Mesendoderm (in vitro differentiated cells): ENCODE results near the gene PCDHB16.
"Not testable (repeated sequence)": the region's sequence is repeated elsewhere in the genome, so short reads cannot be mapped to it uniquely, and the experiment has no call there.

ENCODE experiments used
- DNase-seq: peaks from one replicate; pipeline ENCODE4 v3.0.0; 2013
- H2AK5ac ChIP-seq: 2 replicates; pipeline ENCODE4 v1.6.1; 2013; ENCODE audit warnings: low read length, inconsistent platforms
- H2BK120ac ChIP-seq: 2 replicates; pipeline ENCODE4 v1.6.1; 2013; ENCODE audit warnings: low read depth, mild to moderate bottlenecking, low read length, moderate library complexity, mixed read lengths
- H2BK15ac ChIP-seq: replicated peaks from 2 replicates; pipeline ENCODE4 v1.6.1; 2013; ENCODE audit warnings: low read depth, mild to moderate bottlenecking, moderate library complexity
- H2BK5ac ChIP-seq: 2 replicates; pipeline ENCODE4 v1.6.1; 2013; ENCODE audit warnings: low read length, inconsistent platforms
- H3K18ac ChIP-seq: 2 replicates; pipeline ENCODE4 v1.6.1; 2013; ENCODE audit warnings: mild to moderate bottlenecking, low read length, mixed read lengths
- H3K23ac ChIP-seq: one replicate; pipeline ENCODE4 v1.6.1; 2013; ENCODE audit warnings: low read length
- H3K27ac ChIP-seq: 2 replicates; pipeline ENCODE4 v1.5.1; 2013; ENCODE audit warnings: low read depth, mild to moderate bottlenecking, inconsistent platforms, low read length, moderate library complexity
- H3K27me3 ChIP-seq: 2 replicates; pipeline ENCODE4 v1.6.1; 2013; ENCODE audit warnings: low read length, control low read depth, mild to moderate bottlenecking, inconsistent platforms; ENCODE audit not compliant: insufficient read depth, poor library complexity
- H3K36me3 ChIP-seq: 2 replicates; pipeline ENCODE4 v1.6.1; 2013; ENCODE audit warnings: low read length, inconsistent platforms; ENCODE audit not compliant: control insufficient read depth, insufficient read depth
- H3K4ac ChIP-seq: one replicate; pipeline ENCODE4 v1.6.1; 2013; ENCODE audit warnings: low read depth, mild to moderate bottlenecking, low read length, moderate library complexity
- H3K4me1 ChIP-seq: 2 replicates; pipeline ENCODE4 v1.6.1; 2013; ENCODE audit warnings: low read depth, low read length, inconsistent platforms; ENCODE audit not compliant: control insufficient read depth
- H3K4me2 ChIP-seq: 2 replicates; pipeline ENCODE4 v1.6.1; 2013; ENCODE audit warnings: low read length
- H3K4me3 ChIP-seq: 2 replicates; pipeline ENCODE4 v1.5.1; 2013; ENCODE audit warnings: mild to moderate bottlenecking, low read length
- H3K56ac ChIP-seq: one replicate; pipeline ENCODE4 v1.6.1; 2013; ENCODE audit warnings: low read length
- H3K79me1 ChIP-seq: 2 replicates; pipeline ENCODE4 v1.6.1; 2013; ENCODE audit warnings: low read length, inconsistent platforms
- H3K79me2 ChIP-seq: 2 replicates; pipeline ENCODE4 v1.6.1; 2013; ENCODE audit warnings: mild to moderate bottlenecking, low read length; ENCODE audit not compliant: control insufficient read depth, insufficient read depth
- H3K9ac ChIP-seq: 2 replicates; pipeline ENCODE4 v1.6.1; 2013; ENCODE audit warnings: low read length, inconsistent platforms
- H4K5ac ChIP-seq: one replicate; pipeline ENCODE4 v1.6.1; 2013; ENCODE audit warnings: low read length
- H4K8ac ChIP-seq: one replicate; pipeline ENCODE4 v1.6.1; 2013; ENCODE audit warnings: low read depth, mild to moderate bottlenecking, control low read depth, low read length, moderate library complexity
- WGBS: extraction: QIAGEN DNeasy Blood & Tissue Kit; methylation state at CpG from one replicate; pipeline ENCODE4 v1.1.7; 2013; ENCODE audit warnings: low lambda C conversion rate, missing lambda C conversion rate; ENCODE audit not compliant: insufficient coverage; ENCODE audit errors: extremely low coverage; 5-methylcytosine and 5-hydroxymethylcytosine counted together

PCDHB16 gene

GRCh38 chr5:141150224-141150992 lies 31.8 kb upstream of the PCDHB16 start:
- no CpG with 5 or more reads among the region's 33 CpGs for WGBS
- no peak overlapping the region for H3K4me2 ChIP-seq
- H3K79me1 ChIP-seq = no peaks in the 10 kb centered on the region
- no peak overlapping the region for H4K8ac ChIP-seq
- H4K5ac ChIP-seq = no peak overlapping the region
- DNase-seq = no peak
- H2BK15ac ChIP-seq = no peak overlapping the region
- no peak overlapping the region for H2AK5ac ChIP-seq
- no peak overlapping the region for H3K4ac ChIP-seq
- H3K27ac ChIP-seq = no peak overlapping the region
- H3K27me3 ChIP-seq = no peaks in the 10 kb centered on the region
- H3K9ac ChIP-seq = no peak overlapping the region
- no peak overlapping the region for H2BK5ac ChIP-seq
- H3K4me1 ChIP-seq = no peaks in the 10 kb centered on the region
- H3K23ac ChIP-seq = no peak overlapping the region
- H3K4me3 ChIP-seq = no peak overlapping the region
- no peaks in the 10 kb centered on the region for H3K79me2 ChIP-seq
- H2BK120ac ChIP-seq = no peak overlapping the region
- H3K18ac ChIP-seq = no peak overlapping the region
- H3K56ac ChIP-seq = no peak overlapping the region
- H3K36me3 ChIP-seq = no peaks in the 10 kb centered on the region

GRCh38 chr5:141150993-141151325 lies 31.2 kb upstream of the PCDHB16 start:
- no peaks in the 10 kb centered on the region for H3K79me1 ChIP-seq
- no peaks in the 10 kb centered on the region for H3K36me3 ChIP-seq
- no peak overlapping the region for H2BK5ac ChIP-seq
- H3K27ac ChIP-seq = no peak overlapping the region
- H3K9ac ChIP-seq = no peak overlapping the region
- H3K18ac ChIP-seq = no peak overlapping the region
- no peak overlapping the region for H4K5ac ChIP-seq
- DNase-seq = no peak
- H3K4ac ChIP-seq = no peak overlapping the region
- no peaks in the 10 kb centered on the region for H3K4me1 ChIP-seq
- no peak overlapping the region for H2BK120ac ChIP-seq
- H3K4me2 ChIP-seq = no peak overlapping the region
- no peak overlapping the region for H3K23ac ChIP-seq
- no peak overlapping the region for H2AK5ac ChIP-seq
- no peaks in the 10 kb centered on the region for H3K27me3 ChIP-seq
- H3K56ac ChIP-seq = no peak overlapping the region
- no peak overlapping the region for H2BK15ac ChIP-seq
- no peak overlapping the region for H3K4me3 ChIP-seq
- H4K8ac ChIP-seq = no peak overlapping the region
- no CpG with 5 or more reads among the region's 13 CpGs for WGBS
- H3K79me2 ChIP-seq = no peaks in the 10 kb centered on the region

GRCh38 chr5:141151632-141152031 lies 30.6 kb upstream of the PCDHB16 start:
- not testable (repeated sequence) for H3K4me3 ChIP-seq, H2AK5ac ChIP-seq, DNase-seq, H3K27ac ChIP-seq, H3K4me1 ChIP-seq, H3K79me2 ChIP-seq, H4K5ac ChIP-seq, H3K79me1 ChIP-seq, H2BK5ac ChIP-seq, H3K56ac ChIP-seq, H2BK15ac ChIP-seq, H4K8ac ChIP-seq, H3K23ac ChIP-seq, H3K9ac ChIP-seq, H2BK120ac ChIP-seq, H3K4me2 ChIP-seq, H3K36me3 ChIP-seq, H3K4ac ChIP-seq, H3K27me3 ChIP-seq, H3K18ac ChIP-seq
- no CpG with 5 or more reads among the region's 41 CpGs for WGBS

DNA sequence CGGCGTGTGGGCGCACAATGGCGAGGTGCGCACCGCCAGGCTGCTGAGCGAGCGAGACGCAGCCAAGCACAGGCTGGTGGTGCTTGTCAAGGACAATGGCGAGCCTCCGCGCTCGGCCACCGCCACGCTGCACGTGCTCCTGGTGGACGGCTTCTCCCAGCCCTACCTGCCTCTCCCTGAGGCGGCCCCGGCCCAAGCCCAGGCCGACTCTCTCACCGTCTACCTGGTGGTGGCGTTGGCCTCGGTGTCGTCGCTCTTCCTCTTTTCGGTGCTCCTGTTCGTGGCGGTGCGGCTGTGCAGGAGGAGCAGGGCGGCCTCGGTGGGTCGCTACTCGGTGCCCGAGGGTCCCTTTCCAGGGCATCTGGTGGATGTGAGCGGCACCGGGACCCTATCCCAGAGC lies 30.1 kb upstream of the PCDHB16 start:
- not testable (repeated sequence) for H3K18ac ChIP-seq, H2AK5ac ChIP-seq, DNase-seq, H3K9ac ChIP-seq, H2BK120ac ChIP-seq, H3K79me2 ChIP-seq, H3K4me1 ChIP-seq, H3K27me3 ChIP-seq, H4K5ac ChIP-seq, H2BK15ac ChIP-seq, H3K79me1 ChIP-seq, H3K36me3 ChIP-seq, H2BK5ac ChIP-seq, H3K23ac ChIP-seq, H3K4ac ChIP-seq, H3K56ac ChIP-seq, H4K8ac ChIP-seq, H3K27ac ChIP-seq, H3K4me3 ChIP-seq, H3K4me2 ChIP-seq
- no CpG with 5 or more reads among the region's 36 CpGs for WGBS

GRCh38 chr5:141155540-141156374 lies 26.4 kb upstream of the PCDHB16 start:
- Histone ChIP-seq H3K79me1 (no peaks in the 10 kb centered on the region), H3K4me3 (no peak overlapping the region), H3K4ac (no peak overlapping the region), H3K36me3 (no peaks in the 10 kb centered on the region), H3K27ac (no peak overlapping the region), H2BK5ac (no peak overlapping the region), H3K23ac (no peak overlapping the region), H2BK15ac (no peak overlapping the region), H3K18ac (no peak overlapping the region), H4K8ac (no peak overlapping the region), H2AK5ac (no peak overlapping the region), H2BK120ac (no peak overlapping the region), H3K4me1 (no peaks in the 10 kb centered on the region), H3K9ac (no peak overlapping the region), H4K5ac (no peak overlapping the region), H3K56ac (no peak overlapping the region), H3K4me2 (no peak overlapping the region), H3K27me3 (no peaks in the 10 kb centered on the region), H3K79me2 (no peaks in the 10 kb centered on the region)
- DNase-seq = peak; percentile 57
- WGBS = no CpG with 5 or more reads among the region's 21 CpGs
